PC-3 (cell line): Measurements from ENCODE around the gene AKR1C1.

Experiments used
- CTCF ChIP-seq: fragments of 300-600 bp; sonication (generic); conservative IDR thresholded peaks from 2 replicates; pipeline ENCODE4 v1.5.1; 2017; ENCODE audit warnings: antibody characterized with exemption, low read depth, mild to moderate bottlenecking, low read length
- EZH2 ChIP-seq: fragments of 300-600 bp; sonication (generic); IDR thresholded peaks from one replicate; pipeline ENCODE4 v1.6.1; 2017; ENCODE audit warnings: antibody characterized with exemption, mild to moderate bottlenecking, low read length; ENCODE audit not compliant: unreplicated experiment

- TF ChIP-seq EZH2 (no peak), CTCF (no peak)
These were observed 18.4 kb upstream of the AKR1C1 start for GRCh38 chr10:4944841-4945240.
